GM12878 (cell line): ENCODE measurements around the gene TMED10.

Source experiments
- EZH2 ChIP-seq: IDR thresholded peaks from 2 replicates; pipeline ENCODE4 v1.6.1; 2012; ENCODE audit warnings: low read depth, mild to moderate bottlenecking, control low read depth, inconsistent platforms, low read length, borderline replicate concordance; ENCODE audit not compliant: control insufficient read depth
- HCFC1 ChIP-seq: fragments of 150-350 bp; IDR thresholded peaks from 2 replicates; pipeline ENCODE4 v1.6.1; 2014; ENCODE audit warnings: low read length
- MAX ChIP-seq: IDR thresholded peaks from 2 replicates; pipeline ENCODE4 v1.6.1; 2012; ENCODE audit warnings: low read depth, low read length, improper control_type of control experiment

DNA sequence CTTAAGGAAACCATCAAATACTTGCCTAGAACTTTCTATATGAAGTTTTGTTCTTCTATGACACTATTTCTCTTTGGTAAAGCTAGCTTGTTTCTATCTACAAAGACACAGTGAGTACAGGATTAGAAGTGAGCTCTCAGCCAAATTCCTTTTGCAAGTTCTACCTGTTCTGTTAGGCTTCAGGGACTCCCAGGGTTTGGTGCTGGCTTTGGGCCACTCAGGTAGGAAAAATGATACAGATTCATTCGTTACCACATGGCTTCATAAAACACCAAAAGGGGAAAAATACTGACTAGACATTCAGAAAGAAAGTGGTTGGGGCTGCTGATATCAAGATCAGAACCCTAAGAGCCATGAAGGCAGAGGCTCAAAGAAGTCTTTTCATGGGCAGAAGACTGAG lies 93.1 kb downstream of the TMED10 start:
- TF ChIP-seq MAX (no peak), EZH2 (no peak), HCFC1 (no peak)
